GM12878 (cell line): Measurements from ENCODE around the gene GOLGA8B. TPM values are rescaled to one million over a fixed set of nuclear protein-coding genes. Genes with fewer than 3 reads are reported as not detected.
"Not testable (repeated sequence)": the region's sequence is repeated elsewhere in the genome, so short reads cannot be mapped to it uniquely, and the experiment has no call there.

ENCODE experiments used
- ATAC-seq: fragments of 200-7000 bp; cut with Tn5 transposase; 3 replicates; pipeline ENCODE4 v1.9.1; 2020; ENCODE audit warnings: mild to moderate bottlenecking, moderate library complexity
- BruUV-seq: library from RNA; stranded (reverse); fragments of 400-500 nt; replicated peaks from 2 replicates; lab custom pipeline; 2021; lab: Mats Ljungman, UMichigan
- CTCF ChIA-PET: fragments of 300-600 bp; sonication (Branson Sonifier 250); formaldehyde crosslinking; extraction: SDS; loops from one replicate; lab custom pipeline; 2021; ENCODE audit warnings: inconsistent platforms; lab: Yijun Ruan, JAX
- POLR2A ChIA-PET: fragments of 350-600 bp; formaldehyde crosslinking; extraction: SDS; loops from one replicate; lab custom pipeline; 2021; ENCODE audit warnings: inconsistent platforms; lab: Charles Lee
- RAD21 ChIA-PET: fragments of 300-600 bp; sonication (Branson Sonifier 250); formaldehyde crosslinking; loops from one replicate; lab custom pipeline; 2023; ENCODE audit warnings: antibody characterized with exemption; ENCODE audit not compliant: unreplicated experiment; lab: Charles Lee
- SMC1A ChIA-PET: fragments of 300-600 bp; sonication (Branson Sonifier 250); formaldehyde crosslinking; loops from one replicate; lab custom pipeline; 2023; ENCODE audit not compliant: unreplicated experiment, uncharacterized antibody; lab: Charles Lee
- DNase-seq: peaks from one replicate; pipeline ENCODE4 v3.0.0-alpha.2; 2011; ENCODE audit warnings: low read depth, low spot score
- FAIRE-seq: peaks from 3 replicates; lab custom pipeline; 2011; peaks lifted over from hg19 to GRCh38; lab: Jason Lieb, UNC
- H2AFZ ChIP-seq: 2 replicates; pipeline ENCODE4 v1.6.0; 2011; ENCODE audit warnings: low read depth, low read length, control low read depth; ENCODE audit not compliant: control insufficient read depth
- H3K27ac ChIP-seq: 2 replicates; pipeline ENCODE4 v1.5.1; 2011; ENCODE audit warnings: control low read depth; ENCODE audit not compliant: control insufficient read depth, insufficient read depth
- H3K27me3 ChIP-seq, 2 experiments: replicated peaks in 1 of 2; 2 replicates each; pipeline versions ENCODE4 v1.6.0 to v1.6.1; 2011; ENCODE audit warnings: low read length in 1 of 2; ENCODE audit not compliant: control insufficient read depth in 2 of 2, insufficient read depth in 2 of 2
- H3K36me3 ChIP-seq, 2 experiments: 2 replicates each; pipeline ENCODE4 v1.5.1; 2011; ENCODE audit warnings: low read length in 1 of 2; ENCODE audit not compliant: control insufficient read depth in 2 of 2, insufficient read depth in 2 of 2
- H3K4me1 ChIP-seq: 2 replicates; pipeline ENCODE4 v1.6.1; 2011; ENCODE audit warnings: mild to moderate bottlenecking, low read length, moderate library complexity, mixed read lengths; ENCODE audit not compliant: control insufficient read depth, insufficient read depth
- H3K4me2 ChIP-seq: 2 replicates; pipeline ENCODE4 v1.6.0; 2011; ENCODE audit warnings: control low read depth; ENCODE audit not compliant: control insufficient read depth, insufficient read depth
- H3K4me3 ChIP-seq: fragments of 200-600 bp; sonication (generic); 2 replicates; pipeline ENCODE4 v1.5.1; 2016
- H3K79me2 ChIP-seq: 2 replicates; pipeline ENCODE4 v1.6.0; 2011; ENCODE audit warnings: low read length; ENCODE audit not compliant: control insufficient read depth, insufficient read depth
- H3K9ac ChIP-seq: 2 replicates; pipeline ENCODE4 v1.8.0; 2011; ENCODE audit warnings: low read length, control low read depth, mixed read lengths; ENCODE audit not compliant: control insufficient read depth, insufficient read depth
- H3K9me3 ChIP-seq: replicated peaks from 3 replicates; pipeline ENCODE4 v1.5.1; 2011; ENCODE audit warnings: mild to moderate bottlenecking, low read length; ENCODE audit not compliant: control insufficient read depth, insufficient read depth
- H4K20me1 ChIP-seq: 2 replicates; pipeline ENCODE4 v1.6.0; 2011; ENCODE audit not compliant: control insufficient read depth, insufficient read depth
- WGBS: methylation state at CpG from one replicate; pipeline ENCODE4 v1.1.6; 2016; ENCODE audit warnings: low lambda C conversion rate; ENCODE audit not compliant: insufficient replicate concordance, insufficient coverage; ENCODE audit errors: missing lambda C conversion rate; 5-methylcytosine and 5-hydroxymethylcytosine counted together
- in situ Hi-C: fragments of 300-500 bp; cut with MboI; formaldehyde crosslinking; loops from 9 replicates; pipeline ENCODE4 v1.14.3; 2018; ENCODE audit warnings: mixed read lengths
- intact Hi-C: fragments of 100-400 bp; cut with micrococcal nuclease; formaldehyde crosslinking; loops from one replicate; pipeline ENCODE4 v1.14.2; 2022; ENCODE audit not compliant: unreplicated experiment
- polyA plus RNA-seq, 11 experiments: library from polyadenylated mRNA; depleted of rRNA in 4 of 11; unstranded in 6 of 11; stranded (reverse) in 5 of 11; fragments of >200 nt; fragmentation: Nextera tagmentation in 4 of 11; fragmentation: Illumina TruSeq in 1 of 11; extraction: Ambion mirVana in 4 of 11; extraction: Trizol in 1 of 11; gene quantifications; 1 replicate in 1 of 11; 2 replicates in 10 of 11; pipeline versions ENCODE4 v1.2.1 to v1.2.3, GENCODE V29; 2011 to 2016; ENCODE audit warnings: inconsistent platforms in 2 of 11, missing spikeins in 2 of 11, low read depth in 1 of 11
- total RNA-seq, 4 experiments: library from RNA; depleted of rRNA in 3 of 4; stranded (reverse); fragments of >200 nt in 3 of 4; fragmentation: Illumina TruSeq in 1 of 4; extraction: Trizol in 1 of 4; gene quantifications; 2 replicates each; pipeline versions ENCODE4 v1.2.1 to v1.2.3, GENCODE V29; 2013 to 2021

Gene GOLGA8B
- total and polyA plus RNA-seq, 10 of the 15 experiments (the other 5 are each of a cell fraction or from before 2014, with no cell fraction given): 18.5 to 302 (median 78.7) TPM

- DNase-seq, POLR2A ChIA-PET, SMC1A ChIA-PET, H3K27me3 ChIP-seq, ATAC-seq, H3K9ac ChIP-seq, H3K36me3 ChIP-seq, FAIRE-seq, H3K79me2 ChIP-seq, H4K20me1 ChIP-seq, H3K4me3 ChIP-seq, in situ Hi-C loops, H2AFZ ChIP-seq, H3K4me1 ChIP-seq, BruUV-seq, RAD21 ChIA-PET, H3K9me3 ChIP-seq, intact Hi-C loops, CTCF ChIA-PET, H3K4me2 ChIP-seq, H3K27ac ChIP-seq: not testable (repeated sequence)
- WGBS: 76% methylated on average over 5 of the region's 5 CpGs
These were observed 18.7 kb downstream of the GOLGA8B start for GRCh38 chr15:34564711-34565110.

- CTCF ChIA-PET, in situ Hi-C loops, POLR2A ChIA-PET, H3K9ac ChIP-seq, H3K4me1 ChIP-seq, H3K4me2 ChIP-seq, H3K9me3 ChIP-seq, H3K27me3 ChIP-seq, DNase-seq, H2AFZ ChIP-seq, ATAC-seq, BruUV-seq, RAD21 ChIA-PET, H3K79me2 ChIP-seq, H3K27ac ChIP-seq, H3K4me3 ChIP-seq, intact Hi-C loops, H3K36me3 ChIP-seq, SMC1A ChIA-PET, H4K20me1 ChIP-seq, FAIRE-seq: not testable (repeated sequence)
- 98% methylated on average over 3 of the region's 6 CpGs for WGBS
These were observed 22.6 kb downstream of the GOLGA8B start for GRCh38 chr15:34560814-34561213.

GRCh38 chr15:34559764-34560163 lies 23.7 kb downstream of the GOLGA8B start:
- WGBS: 97% methylated on average over 5 of the region's 5 CpGs
- H3K4me2 ChIP-seq, H3K27ac ChIP-seq, H4K20me1 ChIP-seq, DNase-seq, H3K4me3 ChIP-seq, H3K4me1 ChIP-seq, RAD21 ChIA-PET, intact Hi-C loops, ATAC-seq, H3K27me3 ChIP-seq, BruUV-seq, POLR2A ChIA-PET, H3K9ac ChIP-seq, H3K9me3 ChIP-seq, H3K79me2 ChIP-seq, H2AFZ ChIP-seq, H3K36me3 ChIP-seq, in situ Hi-C loops, SMC1A ChIA-PET, CTCF ChIA-PET, FAIRE-seq: not testable (repeated sequence)

- intact Hi-C loops, in situ Hi-C loops, H3K36me3 ChIP-seq, H3K9ac ChIP-seq, H2AFZ ChIP-seq, FAIRE-seq, BruUV-seq, ATAC-seq, H3K27me3 ChIP-seq, H3K4me1 ChIP-seq, H3K79me2 ChIP-seq, SMC1A ChIA-PET, RAD21 ChIA-PET, POLR2A ChIA-PET, CTCF ChIA-PET, H3K4me3 ChIP-seq, H4K20me1 ChIP-seq, H3K4me2 ChIP-seq, H3K27ac ChIP-seq, DNase-seq, H3K9me3 ChIP-seq: not testable (repeated sequence)
- WGBS: no CpG with 5 or more reads among the region's 7 CpGs
These were observed 28.3 kb downstream of the GOLGA8B start for GRCh38 chr15:34555162-34555561.
